Stimulated activated CD8-positive, alpha-beta memory T cell treated with anti-CD3 and anti-CD28 coated beads, Interleukin-2, amount 100 ng/mL, for 1 hour (primary cell): ENCODE results near the gene DMRT1.
"Not testable (repeated sequence)": the region's sequence is repeated elsewhere in the genome, so short reads cannot be mapped to it uniquely, and the experiment has no call there.

Experiments used
- DNase-seq, 2 donors: peaks; one replicate each; pipeline ENCODE4 v3.0.0-alpha.2; 2020; ENCODE audit warnings: low read depth in 2 of 2

The DMRT1 gene

DNA sequence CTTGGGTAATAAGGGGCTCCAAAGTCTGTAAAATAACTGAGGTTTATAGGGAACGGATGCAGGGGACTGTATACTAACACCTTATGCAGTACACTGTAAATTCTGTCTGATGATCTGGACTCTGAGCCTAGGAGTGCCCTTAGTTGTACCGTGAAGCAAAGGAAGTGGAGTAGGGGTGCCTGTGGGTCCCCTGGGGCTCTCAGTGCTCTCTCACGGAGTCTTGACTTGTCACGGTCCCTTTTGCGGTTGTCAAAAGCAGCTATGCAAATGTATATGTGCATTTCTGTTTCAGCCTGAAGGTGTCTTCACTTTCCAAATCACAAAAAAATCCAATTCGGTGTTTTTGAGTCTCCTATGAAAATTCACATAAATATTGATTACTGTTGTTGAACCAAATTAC, 17.8 kb downstream of the DMRT1 start:
- DNase-seq = no peak

DNA sequence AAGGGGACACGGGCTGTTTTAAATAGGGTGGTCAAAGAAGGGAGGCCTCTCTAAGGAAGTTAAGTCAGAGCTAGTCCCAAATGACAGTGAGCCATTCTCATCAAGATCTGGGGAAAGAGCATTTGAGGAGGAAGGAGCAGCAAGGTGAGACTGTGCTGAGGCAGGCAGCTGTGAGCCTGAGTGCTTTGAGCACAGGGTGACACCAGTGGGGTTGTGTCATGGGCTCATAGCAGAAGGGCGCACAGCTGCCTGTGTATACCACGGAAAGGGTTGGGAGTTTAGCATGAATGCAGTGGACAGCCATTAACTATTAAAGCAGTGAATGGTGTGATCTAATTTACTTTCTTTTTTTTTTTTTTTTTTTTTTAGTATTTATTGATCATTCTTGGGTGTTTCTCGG, 19.2 kb downstream of the DMRT1 start:
- DNase-seq = no peak

DNA sequence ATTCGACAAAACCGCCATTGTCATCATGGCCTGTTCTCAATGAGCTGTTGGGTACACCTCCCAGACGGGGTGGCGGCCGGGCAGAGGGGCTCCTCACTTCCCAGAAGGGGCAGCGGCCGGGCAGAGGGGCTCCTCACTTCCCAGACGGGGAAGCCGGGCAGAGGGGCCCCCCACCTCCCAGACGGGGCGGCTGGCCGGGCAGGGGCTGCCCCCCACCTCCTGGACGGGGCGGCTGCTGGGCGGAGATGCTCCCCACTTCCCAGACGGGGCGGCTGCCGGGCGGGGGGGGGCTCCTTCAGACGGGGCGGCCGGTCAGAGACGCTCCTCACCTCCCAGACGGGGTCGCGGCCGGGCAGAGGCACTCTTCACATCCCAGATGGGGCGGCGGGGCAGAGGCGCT, 20.0 kb downstream of the DMRT1 start:
- not testable (repeated sequence) for DNase-seq

DNA sequence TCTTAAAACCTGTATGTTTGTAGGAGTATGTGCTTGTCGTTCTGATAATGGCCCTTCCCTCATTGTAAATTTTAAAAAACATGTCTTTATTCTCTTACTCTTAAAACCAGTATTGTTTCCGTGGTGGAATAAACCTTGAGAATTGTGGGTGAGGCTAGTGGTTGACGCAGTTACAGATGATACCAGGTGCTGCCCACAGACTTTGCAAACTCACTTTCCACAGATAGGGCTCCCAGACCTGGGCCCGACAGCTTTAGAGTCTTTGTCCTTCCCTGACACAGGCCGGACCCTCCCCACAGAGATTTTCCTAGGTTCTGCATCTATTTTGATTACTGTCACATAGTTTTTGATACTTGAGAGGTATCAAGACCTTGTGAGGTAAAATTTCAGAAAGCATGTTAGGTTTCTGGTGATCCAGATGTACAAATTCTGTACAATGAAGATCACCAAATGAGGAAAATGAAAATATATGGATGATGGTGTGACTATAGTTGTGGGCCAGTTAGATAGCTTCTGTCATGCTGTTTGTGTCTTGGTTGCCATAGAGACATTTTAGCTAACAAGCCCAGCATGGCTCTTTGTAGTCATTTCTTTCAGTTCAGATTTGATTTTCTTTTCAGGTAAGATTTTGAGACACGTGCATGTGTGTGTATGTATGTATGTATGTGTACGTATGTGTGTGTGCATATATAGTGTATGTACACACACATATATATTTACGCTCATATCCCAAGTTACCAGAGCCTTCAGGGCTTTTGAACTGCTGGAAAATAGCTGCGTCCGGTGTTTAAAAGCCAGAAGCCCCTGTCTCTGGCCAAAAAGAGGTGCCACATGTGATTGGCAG, 33.8 kb downstream of the DMRT1 start:
- DNase-seq = no peak

DNA sequence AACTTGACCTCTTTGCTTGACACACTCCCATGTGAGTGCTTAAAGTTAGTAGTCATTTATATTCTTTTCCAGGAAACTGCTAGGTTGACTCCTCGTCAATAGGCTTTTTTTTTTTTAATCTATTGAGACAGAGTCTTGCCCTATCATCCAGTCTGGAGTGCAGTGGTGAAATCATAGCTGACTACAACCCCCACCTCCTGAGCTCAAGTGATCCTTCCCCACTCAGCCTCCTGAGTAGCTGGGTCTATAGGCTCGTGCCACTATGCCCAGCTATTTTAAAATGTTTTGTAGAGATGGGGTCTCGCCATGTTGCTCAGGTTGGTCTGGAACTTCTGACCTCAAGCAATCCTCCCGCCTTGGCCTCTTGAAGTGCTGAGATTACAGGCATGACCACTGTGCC, 34.9 kb downstream of the DMRT1 start:
- no peak for DNase-seq

DNA sequence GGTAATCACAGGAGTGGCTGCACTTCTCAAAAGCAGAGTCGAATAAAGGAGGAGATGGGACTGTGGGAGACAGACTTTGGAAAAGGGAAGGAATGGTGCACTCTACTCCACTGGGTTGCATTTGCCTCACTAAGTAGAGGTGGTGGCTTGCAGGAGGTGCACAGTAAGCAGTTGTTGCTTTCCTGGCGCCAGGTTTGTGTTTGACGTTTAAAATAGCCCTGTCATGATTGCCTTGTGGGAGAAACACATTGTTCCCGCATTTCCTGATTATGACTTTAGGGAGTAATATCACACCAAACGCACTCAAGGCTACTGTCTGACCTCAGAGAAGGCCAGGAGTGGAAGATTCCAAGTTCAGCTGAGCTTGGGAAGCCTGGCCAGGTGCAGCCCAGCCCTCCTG, 36.7 kb downstream of the DMRT1 start:
- no peak for DNase-seq

DNA sequence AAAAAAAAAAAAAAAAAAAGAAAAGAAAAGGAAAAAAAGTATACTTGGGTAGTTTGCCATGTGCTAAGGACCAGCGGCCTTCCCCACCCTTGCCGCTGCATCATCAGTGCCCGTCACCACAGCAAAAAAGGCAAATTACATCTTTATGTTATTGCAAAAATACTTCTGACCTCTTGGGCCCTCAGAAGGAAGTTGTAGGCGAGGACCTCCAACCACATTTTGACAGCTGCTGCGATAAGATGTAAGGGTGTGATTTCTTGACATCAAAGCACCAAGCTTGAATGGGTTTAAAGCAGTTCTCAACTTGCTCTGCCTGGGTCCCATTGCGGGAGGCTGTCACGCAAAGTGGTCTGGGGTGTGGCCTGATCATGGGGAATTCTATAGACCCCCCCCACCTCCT, 39.2 kb downstream of the DMRT1 start:
- DNase-seq = no peak

DNA sequence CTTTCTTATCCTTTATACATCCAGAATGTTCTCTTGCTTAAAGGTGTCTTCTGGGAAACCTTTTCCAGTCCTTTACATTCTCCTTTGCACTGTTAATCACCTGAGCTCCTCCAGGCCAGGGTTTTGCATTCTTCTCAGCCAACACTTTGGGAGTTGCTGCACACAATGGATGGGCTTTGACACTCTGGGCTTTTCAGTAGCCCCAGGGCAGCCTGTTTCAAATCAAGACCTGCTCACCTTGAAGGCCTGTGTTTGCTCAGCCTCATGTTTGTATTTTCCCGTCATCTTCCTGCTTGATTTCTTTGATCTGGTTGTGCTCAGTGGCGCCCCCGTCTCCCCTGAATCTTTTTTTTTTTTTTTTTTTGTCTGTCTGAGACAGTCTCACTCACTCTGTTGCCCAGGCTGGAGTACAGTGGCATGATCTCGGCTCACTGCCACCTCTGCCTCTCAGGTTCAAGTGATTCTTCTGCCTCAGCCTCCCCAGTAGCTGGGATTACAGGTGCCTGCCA, 41.0 kb downstream of the DMRT1 start:
- DNase-seq = no peak

DNA sequence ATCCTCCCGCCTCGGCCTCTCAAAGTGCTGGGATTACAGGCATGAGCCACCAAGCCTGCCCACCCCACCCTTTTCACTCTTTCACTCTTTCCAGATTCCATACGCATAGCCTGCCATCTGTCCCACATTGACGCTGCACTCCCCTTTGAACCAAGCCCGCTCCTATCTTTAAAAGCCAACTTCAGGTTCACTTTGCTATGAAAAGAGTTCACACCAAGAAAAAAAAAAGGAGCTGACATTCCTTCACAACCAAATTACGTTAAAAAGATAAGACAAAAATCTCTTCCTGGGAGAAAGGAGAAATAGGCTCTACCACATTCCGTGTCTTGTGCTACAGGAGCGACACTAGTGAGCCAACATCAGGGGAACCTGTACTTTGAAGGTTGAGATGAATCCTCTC, 41.5 kb downstream of the DMRT1 start:
- DNase-seq = no peak

DNA sequence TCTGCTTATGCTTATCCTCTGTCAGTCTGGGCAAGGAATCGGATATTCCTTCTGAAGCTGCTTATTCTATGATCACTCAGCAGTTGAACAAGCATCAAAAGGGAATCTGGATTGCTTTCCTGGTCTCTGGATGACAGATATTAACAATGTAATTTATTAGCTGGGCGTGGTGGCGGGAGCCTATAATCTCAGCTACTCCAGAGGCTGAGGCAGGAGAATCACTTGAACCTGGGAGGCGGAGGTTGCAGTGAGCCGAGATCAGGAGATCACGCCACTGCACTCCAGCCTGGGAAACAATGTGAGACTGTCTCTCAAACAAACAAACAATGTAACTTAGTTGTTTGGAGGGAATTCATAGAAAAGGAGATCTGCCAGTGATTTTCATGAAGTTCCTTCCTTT, 45.4 kb downstream of the DMRT1 start:
- no peak for DNase-seq

DNA sequence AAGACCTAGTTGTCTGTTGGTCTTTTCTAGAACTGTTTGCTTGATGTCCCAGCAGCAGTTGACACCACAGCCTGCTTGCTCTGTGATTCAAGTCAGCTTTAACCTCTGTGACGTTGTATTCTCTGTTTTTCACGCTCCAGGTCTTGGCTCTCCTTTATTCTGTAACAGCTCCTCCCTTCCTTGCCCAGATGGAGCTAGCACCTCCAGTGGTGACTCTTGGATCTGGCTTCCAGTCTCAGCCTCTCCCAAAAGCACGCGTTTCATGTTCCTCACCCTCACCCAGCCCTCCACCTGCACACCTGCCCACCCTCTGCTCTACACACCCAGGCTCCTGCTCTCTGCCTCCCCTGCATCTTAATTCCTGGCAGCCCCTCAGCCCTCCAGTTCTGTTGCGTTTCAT, 50.6 kb downstream of the DMRT1 start:
- DNase-seq = no peak

DNA sequence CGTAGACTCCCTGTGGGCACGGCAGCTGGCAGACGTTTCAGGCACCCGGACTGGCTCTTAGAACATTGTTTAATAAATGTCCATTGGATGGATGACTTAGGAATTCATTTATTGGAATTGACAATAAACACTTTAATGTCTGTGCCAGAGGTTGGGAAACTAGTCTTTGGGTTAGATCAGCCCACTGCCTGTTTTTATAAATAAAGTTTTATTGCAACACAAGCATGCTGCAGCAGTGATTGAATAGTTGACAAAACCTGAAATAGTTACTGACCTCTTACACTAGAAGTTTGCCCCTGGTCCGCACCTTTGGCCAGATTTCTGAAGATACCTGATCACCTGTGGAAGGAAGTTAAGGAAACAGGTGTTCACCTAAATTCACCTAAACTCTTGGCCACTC, 51.6 kb downstream of the DMRT1 start:
- DNase-seq = no peak

DNA sequence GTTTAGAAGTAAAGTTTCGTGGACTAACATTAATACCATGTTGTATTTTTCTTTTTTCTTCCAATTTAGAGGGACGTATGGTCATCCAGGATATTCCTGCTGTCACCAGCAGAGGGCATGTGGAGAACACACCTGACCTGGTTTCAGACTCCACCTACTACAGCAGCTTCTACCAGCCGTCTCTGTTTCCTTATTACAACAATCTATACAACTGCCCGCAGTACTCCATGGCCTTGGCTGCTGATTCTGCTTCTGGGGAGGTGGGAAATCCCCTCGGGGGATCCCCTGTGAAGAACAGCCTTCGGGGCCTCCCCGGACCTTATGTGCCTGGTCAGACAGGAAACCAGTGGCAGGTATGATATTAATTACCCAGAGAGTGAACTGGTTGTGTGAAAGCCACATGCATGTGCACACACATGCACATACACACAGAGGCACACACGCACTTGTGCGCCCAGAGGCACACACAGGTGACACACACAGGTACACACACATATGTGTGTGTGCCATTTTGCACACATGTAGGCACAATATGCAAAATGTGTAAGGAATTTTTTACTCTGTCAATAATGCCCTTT, 52.4 kb downstream of the DMRT1 start:
- DNase-seq = peak in 1 of 2 donors; percentile 13

DNA sequence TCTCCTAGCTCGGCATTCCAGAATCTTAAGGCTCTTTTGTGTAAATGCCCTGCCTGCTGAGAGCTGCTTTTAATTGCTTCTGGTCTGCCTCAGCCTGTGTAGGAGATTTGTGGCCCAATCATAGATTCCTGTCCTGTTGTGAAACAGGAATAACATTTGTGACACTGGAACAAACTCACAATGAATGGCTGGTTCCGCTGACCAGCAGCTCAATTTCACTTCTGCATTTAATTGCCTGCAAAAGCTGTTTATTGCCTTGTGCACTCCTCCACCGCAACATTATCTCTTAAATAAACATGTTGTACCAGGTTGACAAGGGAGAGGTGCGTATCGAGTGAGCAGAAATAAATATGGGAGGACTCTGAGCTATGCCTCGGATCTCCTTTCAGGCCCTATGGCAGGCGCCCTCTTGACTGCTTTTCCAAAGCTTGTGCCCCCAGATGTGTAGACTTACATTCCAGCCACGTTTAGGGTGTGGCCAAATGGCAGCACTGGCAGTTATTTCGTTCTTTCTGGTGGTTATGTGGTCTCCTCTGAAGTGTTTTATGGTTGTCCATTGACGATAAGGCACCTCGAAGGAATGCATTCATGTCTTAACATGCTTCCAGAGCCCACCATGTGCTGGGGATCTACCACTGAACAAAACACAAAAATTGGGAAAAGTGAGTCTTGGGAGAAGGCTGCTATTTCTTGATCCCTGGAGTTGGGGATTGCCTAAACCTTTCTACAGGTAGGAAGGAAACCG, 58.1 kb downstream of the DMRT1 start:
- DNase-seq = no peak

DNA sequence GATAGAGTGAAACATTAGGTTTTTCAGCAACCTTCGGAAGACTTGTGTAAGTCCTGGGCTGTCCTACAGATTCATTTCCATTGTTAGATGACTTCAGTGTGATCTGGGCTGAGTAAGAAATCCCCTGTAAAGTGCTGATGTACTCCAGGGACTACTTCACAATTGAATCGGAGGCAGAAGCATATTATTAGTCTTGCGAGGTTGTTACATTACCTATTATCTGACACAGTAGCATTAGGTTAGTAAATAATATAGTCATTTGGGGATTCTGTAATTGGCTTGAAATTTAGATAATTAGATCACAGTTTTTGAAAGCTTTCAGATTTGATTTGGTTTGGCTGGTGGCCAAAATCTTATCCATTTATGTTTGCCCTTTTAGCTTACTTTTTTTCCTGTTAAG, 62.4 kb downstream of the DMRT1 start:
- DNase-seq = no peak

DNA sequence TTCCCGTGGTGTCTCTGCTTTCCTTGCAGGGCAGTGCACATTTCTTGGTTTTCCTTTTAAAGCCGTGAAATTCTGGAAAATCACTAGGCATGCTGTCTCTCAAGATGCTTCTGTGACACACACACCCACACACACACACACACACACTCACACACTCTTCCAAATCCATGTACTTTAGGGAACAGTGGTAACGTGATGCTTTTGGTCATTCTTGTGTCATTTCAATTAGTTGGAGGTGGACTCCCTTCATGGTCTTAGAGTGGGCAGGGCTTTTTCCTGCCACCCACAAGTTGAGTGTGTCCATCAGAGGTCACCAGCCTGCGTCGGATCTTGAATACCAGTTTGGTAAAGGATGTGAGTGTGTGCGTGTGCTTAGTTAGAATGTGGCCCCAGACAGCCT, 64.4 kb downstream of the DMRT1 start:
- DNase-seq = no peak

DNA sequence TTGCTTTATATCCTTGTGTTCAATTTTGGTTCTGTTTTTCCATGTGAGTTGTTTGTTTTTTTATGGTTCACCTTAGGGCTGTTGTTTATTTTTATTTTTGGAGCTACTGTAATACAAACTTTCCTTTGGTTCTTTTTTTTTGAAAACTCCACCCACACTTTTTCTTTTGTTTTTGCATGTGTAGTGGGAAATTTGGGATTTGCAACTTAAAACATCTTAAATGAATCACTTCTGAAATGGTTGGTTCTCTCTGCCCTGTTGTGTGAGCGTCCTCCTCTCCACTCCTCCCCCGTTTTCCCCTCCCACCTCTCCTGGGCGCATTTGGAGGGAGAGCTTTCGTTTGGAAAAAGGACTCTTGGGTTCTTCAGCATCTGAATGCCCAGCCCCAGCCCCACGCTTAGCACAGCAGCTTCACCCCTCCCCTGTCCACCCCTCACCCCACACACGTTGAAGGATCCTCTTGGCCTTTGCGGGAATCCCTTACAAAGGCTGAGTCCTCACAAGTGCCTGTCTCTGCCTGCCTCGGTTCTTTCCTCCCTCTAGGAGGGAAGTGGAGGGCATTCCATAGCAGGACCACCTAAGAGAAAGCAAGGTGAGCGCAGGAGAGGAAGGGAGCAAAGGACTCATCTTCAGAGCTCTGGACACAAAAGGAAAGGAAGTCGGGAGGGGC, 67.2 kb downstream of the DMRT1 start:
- no peak for DNase-seq

DNA sequence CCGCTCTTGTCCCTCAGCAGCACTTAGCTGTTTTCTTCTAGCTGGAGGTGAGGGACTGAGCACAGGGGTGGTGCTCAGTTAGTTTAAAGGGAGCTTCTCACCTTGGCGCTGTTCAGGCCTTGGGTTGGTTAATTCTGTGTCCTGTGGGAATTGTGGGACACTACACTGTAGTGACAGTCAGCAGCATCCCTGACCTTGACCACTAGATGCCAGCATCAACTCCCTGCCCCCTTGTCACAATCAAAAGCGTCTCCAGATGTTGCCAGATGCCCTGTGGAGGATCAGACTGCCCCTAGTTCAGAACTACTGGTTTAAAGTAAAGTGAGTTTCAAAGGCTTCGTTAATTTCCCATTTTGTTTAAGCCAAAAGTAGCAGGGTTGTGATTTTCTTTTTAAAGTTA, 69.5 kb downstream of the DMRT1 start:
- DNase-seq = no peak

DNA sequence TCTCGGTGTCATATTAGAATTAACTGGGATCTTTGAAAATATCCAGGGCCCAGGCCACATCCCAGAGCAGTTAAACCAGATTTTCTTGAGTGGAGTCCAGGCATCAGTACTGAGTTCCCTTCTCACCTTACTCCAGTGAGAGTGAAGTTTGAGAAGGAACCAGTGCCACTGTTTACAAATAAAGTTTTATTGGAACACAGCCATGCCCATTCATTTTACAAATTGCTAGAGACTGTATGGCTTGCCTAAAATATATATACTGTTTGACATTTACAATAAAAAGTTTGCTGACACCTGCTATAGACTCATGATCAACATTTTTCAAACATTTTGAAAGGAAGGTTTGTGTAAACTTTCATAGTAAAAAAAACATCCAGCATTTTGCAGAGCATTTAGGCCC, 71.3 kb downstream of the DMRT1 start:
- DNase-seq = no peak

DNA sequence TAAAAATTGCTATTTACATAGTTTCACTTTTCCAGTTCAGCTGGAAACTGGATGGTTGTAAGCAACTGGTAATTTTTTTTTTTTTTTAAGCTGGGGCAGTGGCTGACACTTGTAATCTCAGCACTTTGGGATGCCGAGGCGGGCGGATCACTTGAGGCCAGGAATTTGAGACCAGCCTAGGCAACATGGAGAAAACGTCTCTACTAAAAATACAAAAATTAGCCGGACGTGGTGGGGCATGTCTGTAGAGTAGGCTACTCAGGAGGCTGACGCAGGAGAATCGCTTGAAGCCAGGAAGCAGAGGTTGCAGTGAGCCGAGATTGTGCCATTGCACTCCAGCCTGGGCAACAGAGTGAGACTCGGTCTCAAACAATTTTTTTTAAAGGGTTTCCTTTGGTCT, 72.0 kb downstream of the DMRT1 start:
- not testable (repeated sequence) for DNase-seq

DNA sequence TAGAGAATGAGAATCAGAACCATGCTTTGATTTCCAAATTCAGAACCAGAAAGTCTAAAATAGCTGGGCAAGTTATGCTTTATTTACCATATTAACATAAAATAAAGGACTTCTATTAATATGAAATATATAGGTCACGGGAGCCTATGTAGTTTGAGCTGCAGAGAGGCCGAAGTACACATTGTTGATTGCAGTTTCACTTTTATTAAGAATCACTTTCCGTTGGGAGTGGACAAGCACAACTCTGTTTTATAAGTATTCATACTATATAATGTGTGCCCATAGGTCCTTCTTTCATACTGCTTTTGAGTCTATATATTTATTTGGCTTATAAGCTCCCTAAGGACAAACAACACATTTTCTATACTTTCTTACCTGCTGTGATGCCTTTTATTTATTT, 76.2 kb downstream of the DMRT1 start:
- no peak for DNase-seq

DNA sequence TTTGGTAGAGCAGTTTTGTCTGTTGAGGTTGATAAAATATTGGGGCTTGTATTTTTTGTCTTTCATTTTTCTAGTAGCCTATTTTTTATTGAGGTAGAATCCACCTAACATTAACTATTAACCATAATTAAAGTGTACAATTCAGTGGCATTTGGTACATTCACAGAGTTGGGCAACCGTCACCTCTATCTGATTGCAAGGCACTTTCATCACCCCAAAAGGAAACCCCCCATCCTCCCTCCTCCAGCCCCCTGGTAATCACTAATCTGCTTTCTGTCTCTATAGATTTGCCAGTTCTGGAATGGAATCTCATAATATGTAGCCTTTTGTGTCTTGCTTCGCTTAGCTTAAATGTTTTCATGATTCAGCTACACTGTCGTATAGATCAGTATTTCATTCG, 79.4 kb downstream of the DMRT1 start:
- no peak for DNase-seq
